Endothelial cell of umbilical vein (primary cell): ENCODE measurements around the gene MSANTD3.

Experiments
- EZH2 ChIP-seq: IDR thresholded peaks from 2 replicates; pipeline ENCODE4 v1.6.1; 2012; ENCODE audit warnings: borderline replicate concordance, low read depth, mild to moderate bottlenecking, moderate library complexity, low read length, inconsistent platforms; ENCODE audit not compliant: severe bottlenecking
- POLR2A ChIP-seq: IDR thresholded peaks from 2 replicates; pipeline ENCODE4 v1.6.1; 2012; ENCODE audit warnings: low read depth, mild to moderate bottlenecking, control low read depth, low read length
- POLR2AphosphoS5 ChIP-seq: IDR thresholded peaks from 2 replicates; pipeline ENCODE4 v1.6.1; 2012; ENCODE audit warnings: low read depth, mild to moderate bottlenecking, control low read depth, low read length, moderate library complexity; ENCODE audit not compliant: insufficient read depth
- TF ChIP-seq, protein P1 (sequence below), 2 donors: IDR thresholded peaks; 1 replicate in 1 of 2; 2 replicates in 1 of 2; pipeline ENCODE4 v1.5.1; 2011; ENCODE audit warnings: low read length in 2 of 2, mild to moderate bottlenecking in 2 of 2, moderate library complexity in 2 of 2, control low read depth in 1 of 2, inconsistent platforms in 1 of 2, low read depth in 1 of 2; ENCODE audit not compliant: insufficient read depth in 1 of 2; ENCODE audit errors: extremely low read depth in 1 of 2

DNA sequence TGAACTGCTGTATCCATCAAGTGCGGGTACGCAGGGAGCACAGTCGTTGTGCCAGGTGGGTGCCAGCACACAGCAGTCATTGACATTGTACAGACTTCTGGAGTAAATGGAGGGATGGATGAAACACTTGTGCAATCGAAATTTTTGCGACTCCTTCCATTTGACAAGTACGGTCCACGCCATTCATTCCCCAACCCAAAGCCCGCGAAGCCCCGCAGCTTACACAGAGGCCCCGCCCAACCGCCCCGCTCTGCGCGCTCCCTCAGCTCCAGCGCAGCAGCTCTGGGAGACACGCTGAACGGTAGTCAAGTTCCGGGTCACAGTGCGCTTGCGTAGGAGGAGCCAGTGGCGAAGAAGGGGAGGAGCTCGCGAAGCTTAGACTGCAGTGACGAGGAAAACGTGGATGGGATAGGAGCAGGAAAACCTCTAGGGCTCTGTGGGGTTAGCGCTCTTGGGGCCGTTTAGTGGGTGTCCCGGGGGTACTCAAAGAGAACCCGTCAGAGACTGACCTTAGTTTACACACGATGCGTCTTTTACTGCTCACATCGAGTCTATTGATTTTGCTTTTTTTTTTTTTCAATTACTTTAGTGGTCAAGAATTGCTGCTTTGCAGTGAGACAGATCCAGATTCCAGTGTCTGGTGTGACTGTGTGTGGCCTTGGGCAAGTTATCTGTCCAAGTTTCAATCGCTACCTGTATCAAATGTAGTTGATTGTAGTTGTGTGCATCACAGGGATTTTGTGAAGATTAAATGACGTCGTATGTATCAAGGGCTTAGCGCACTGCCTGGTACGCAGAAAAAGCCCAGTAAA, 15.3 kb upstream of the MSANTD3 start:
- TF ChIP-seq POLR2A, result peak; percentile 75
- TF ChIP-seq EZH2, result no peak
- TF ChIP-seq, protein P1, sequence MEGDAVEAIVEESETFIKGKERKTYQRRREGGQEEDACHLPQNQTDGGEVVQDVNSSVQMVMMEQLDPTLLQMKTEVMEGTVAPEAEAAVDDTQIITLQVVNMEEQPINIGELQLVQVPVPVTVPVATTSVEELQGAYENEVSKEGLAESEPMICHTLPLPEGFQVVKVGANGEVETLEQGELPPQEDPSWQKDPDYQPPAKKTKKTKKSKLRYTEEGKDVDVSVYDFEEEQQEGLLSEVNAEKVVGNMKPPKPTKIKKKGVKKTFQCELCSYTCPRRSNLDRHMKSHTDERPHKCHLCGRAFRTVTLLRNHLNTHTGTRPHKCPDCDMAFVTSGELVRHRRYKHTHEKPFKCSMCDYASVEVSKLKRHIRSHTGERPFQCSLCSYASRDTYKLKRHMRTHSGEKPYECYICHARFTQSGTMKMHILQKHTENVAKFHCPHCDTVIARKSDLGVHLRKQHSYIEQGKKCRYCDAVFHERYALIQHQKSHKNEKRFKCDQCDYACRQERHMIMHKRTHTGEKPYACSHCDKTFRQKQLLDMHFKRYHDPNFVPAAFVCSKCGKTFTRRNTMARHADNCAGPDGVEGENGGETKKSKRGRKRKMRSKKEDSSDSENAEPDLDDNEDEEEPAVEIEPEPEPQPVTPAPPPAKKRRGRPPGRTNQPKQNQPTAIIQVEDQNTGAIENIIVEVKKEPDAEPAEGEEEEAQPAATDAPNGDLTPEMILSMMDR (IDR thresholded peaks at IDR 0.05; ENCODE audit: extremely low read depth in 1 of 2, insufficient read depth in 1 of 2, low read depth in 1 of 2, low read length in 2 of 2), result no peak
- peak; percentile 47 for TF ChIP-seq POLR2AphosphoS5
